GM23248 (cell line): ENCODE results near the gene ALDH1A3. TPM values are rescaled to one million over a fixed set of nuclear protein-coding genes. Genes with fewer than 3 reads are reported as not detected.

Experiments used
- DNase-seq: peaks from one replicate; pipeline ENCODE4 v3.0.0-alpha.2; 2015
- H2AFZ ChIP-seq: fragments of 200-600 bp; sonication (generic); 2 replicates; pipeline ENCODE4 v1.6.1; 2016; ENCODE audit warnings: antibody characterized with exemption
- H3F3A ChIP-seq: fragments of 200-600 bp; sonication (generic); 2 replicates; pipeline ENCODE4 v1.6.1; 2016; ENCODE audit warnings: mild to moderate bottlenecking, antibody characterized with exemption, mixed run types; ENCODE audit not compliant: insufficient read depth
- H3K27ac ChIP-seq: fragments of 200-600 bp; sonication (generic); 2 replicates; pipeline ENCODE4 v1.5.1; 2016; ENCODE audit warnings: mild to moderate bottlenecking
- H3K27me3 ChIP-seq: fragments of 200-600 bp; sonication (generic); replicated peaks from 2 replicates; pipeline ENCODE4 v1.6.1; 2016; ENCODE audit warnings: mild to moderate bottlenecking; ENCODE audit not compliant: insufficient read depth
- H3K36me3 ChIP-seq: fragments of 200-600 bp; sonication (generic); 2 replicates; pipeline ENCODE4 v1.6.1; 2016; ENCODE audit warnings: low read depth, mild to moderate bottlenecking
- H3K4me1 ChIP-seq: fragments of 200-600 bp; sonication (generic); 2 replicates; pipeline ENCODE4 v1.6.1; 2016; ENCODE audit warnings: mild to moderate bottlenecking; ENCODE audit not compliant: insufficient read depth
- H3K4me2 ChIP-seq: fragments of 200-600 bp; sonication (generic); one replicate; pipeline ENCODE4 v1.6.1; 2016; ENCODE audit warnings: mild to moderate bottlenecking; ENCODE audit not compliant: unreplicated experiment
- H3K4me3 ChIP-seq: fragments of 200-600 bp; sonication (generic); 2 replicates; pipeline ENCODE4 v1.5.1; 2016; ENCODE audit warnings: mild to moderate bottlenecking
- H3K79me2 ChIP-seq: fragments of 200-600 bp; sonication (generic); 2 replicates; pipeline ENCODE4 v1.6.1; 2016; ENCODE audit warnings: mild to moderate bottlenecking; ENCODE audit not compliant: insufficient read depth
- H3K9ac ChIP-seq: fragments of 200-600 bp; sonication (generic); 2 replicates; pipeline ENCODE4 v1.6.1; 2016; ENCODE audit warnings: mild to moderate bottlenecking
- H3K9me2 ChIP-seq: fragments of 200-600 bp; sonication (generic); 2 replicates; pipeline ENCODE4 v1.6.1; 2016; ENCODE audit warnings: mixed run types, mild to moderate bottlenecking, moderate library complexity; ENCODE audit not compliant: insufficient read depth
- H3K9me3 ChIP-seq: fragments of 200-600 bp; sonication (generic); one replicate; pipeline ENCODE4 v1.6.1; 2017; ENCODE audit warnings: low read depth
- H4K20me1 ChIP-seq: fragments of 200-600 bp; sonication (generic); 2 replicates; pipeline ENCODE4 v1.6.0; 2016; ENCODE audit not compliant: insufficient read depth
- EZH2 ChIP-seq: fragments of 200-600 bp; sonication (generic); IDR thresholded peaks from 2 replicates; pipeline ENCODE4 v1.6.1; 2018; ENCODE audit warnings: antibody characterized with exemption, mild to moderate bottlenecking; ENCODE audit not compliant: insufficient read depth, poor library complexity, severe bottlenecking
- EZH2phosphoT487 ChIP-seq: fragments of 200-600 bp; sonication (generic); IDR thresholded peaks from 2 replicates; pipeline ENCODE4 v1.6.1; 2018; ENCODE audit warnings: antibody characterized with exemption, moderate library complexity, mild to moderate bottlenecking, low read depth; ENCODE audit not compliant: insufficient read depth
- WGBS, 2 experiments: methylation state at CpG; one replicate each; pipeline ENCODE4 v1.1.6; 2015 to 2017; ENCODE audit warnings: low lambda C conversion rate in 2 of 2, low coverage in 1 of 2; ENCODE audit errors: missing lambda C conversion rate in 2 of 2; 5-methylcytosine and 5-hydroxymethylcytosine counted together
- in situ Hi-C: fragments of 300-500 bp; cut with MboI; formaldehyde crosslinking; loops from 2 replicates; pipeline ENCODE4 v1.15.0; 2020
- polyA plus RNA-seq: library from polyadenylated mRNA; unstranded; fragments of >200 nt; fragmentation: Nextera tagmentation; extraction: Ambion mirVana; gene quantifications from 2 replicates; pipeline ENCODE4 v1.2.1, GENCODE V29; 2016
- total RNA-seq: library from RNA; depleted of rRNA; stranded (reverse); fragments of >200 nt; shearing (Covaris generic); gene quantifications from 2 replicates; pipeline ENCODE4 v1.2.3, GENCODE V29; 2014

Gene ALDH1A3
- total and polyA plus RNA-seq, 2 experiments from 2014 or later = 4.8 to 9.9 TPM

GRCh38 chr15:100923076-100923475 is 43.4 kb downstream of the ALDH1A3 start:
- no peaks in the 10 kb centered on the region for H3K9me2 ChIP-seq
- WGBS, 2 experiments = 90 to 91% methylated on average over 7 of the region's 7 CpGs
- H3K9ac ChIP-seq = no peak overlapping the region
- TF ChIP-seq EZH2phosphoT487 = no peak
- TF ChIP-seq EZH2 = no peak
- H3K27me3 ChIP-seq = no peaks in the 10 kb centered on the region
- no peak for DNase-seq
- no peak overlapping the region for H3K4me3 ChIP-seq
- H3K4me1 ChIP-seq = no peaks in the 10 kb centered on the region
- H3K36me3 ChIP-seq = peaks cover 6% of the 10 kb centered on the region; the same call in 1 of the 2 replicates
- H3K9me3 ChIP-seq = no peaks in the 10 kb centered on the region
- no peak overlapping the region for H3K27ac ChIP-seq
- peaks cover 20% of the 10 kb centered on the region; the same call in 1 of the 2 replicates for H3K79me2 ChIP-seq
- no peak overlapping the region for H3K4me2 ChIP-seq
- H2AFZ ChIP-seq = no peak overlapping the region
- no peaks in the 10 kb centered on the region for H3F3A ChIP-seq
- H4K20me1 ChIP-seq = no peaks in the 10 kb centered on the region
- in situ Hi-C loops = loop anchor here (25.0 kb wide), 1 partner anchor 339 kb away; the partner anchor contains the start of gene CHSY1

- Histone ChIP-seq H2AFZ (no peak overlapping the region), H3K9me2 (no peaks in the 10 kb centered on the region), H3K27me3 (no peaks in the 10 kb centered on the region), H3K9me3 (no peaks in the 10 kb centered on the region), H3K36me3 (peaks cover 6% of the 10 kb centered on the region; the same call in 1 of the 2 replicates), H3K4me2 (no peak overlapping the region), H4K20me1 (no peaks in the 10 kb centered on the region), H3F3A (no peaks in the 10 kb centered on the region), H3K4me3 (no peak overlapping the region), H3K4me1 (no peaks in the 10 kb centered on the region), H3K9ac (no peak overlapping the region), H3K27ac (no peak overlapping the region), H3K79me2 (peaks cover 20% of the 10 kb centered on the region; the same call in 1 of the 2 replicates)
- WGBS, 2 experiments = 89 to 96% methylated on average over 5 of the region's 5 CpGs
- no peak for DNase-seq
- TF ChIP-seq EZH2phosphoT487 = no peak
- TF ChIP-seq EZH2 = no peak
- in situ Hi-C loops = loop anchor here (25.0 kb wide), 1 partner anchor 338 kb away; the partner anchor contains the start of gene CHSY1
These were observed 44.3 kb downstream of the ALDH1A3 start for GRCh38 chr15:100923902-100924301.

GRCh38 chr15:100924436-100924835 is 44.8 kb downstream of the ALDH1A3 start:
- H3K4me3 ChIP-seq = no peak overlapping the region
- no peaks in the 10 kb centered on the region for H3K4me1 ChIP-seq
- in situ Hi-C loops = loop anchor here (25.0 kb wide), 1 partner anchor 338 kb away; the partner anchor contains the start of gene CHSY1

GRCh38 chr15:100925480-100925879 is 45.8 kb downstream of the ALDH1A3 start:
- in situ Hi-C loops = no loop called here
- TF ChIP-seq EZH2phosphoT487 (no peak), EZH2 (no peak)
- no peaks in the 10 kb centered on the region for H3K4me1 ChIP-seq
- H3K27me3 ChIP-seq = no peaks in the 10 kb centered on the region
- 96 to 99% methylated on average over 8 of the region's 8 CpGs for WGBS, 2 experiments
- H2AFZ ChIP-seq = no peak overlapping the region
- H3F3A ChIP-seq = no peaks in the 10 kb centered on the region
- peaks cover 20% of the 10 kb centered on the region; the same call in 1 of the 2 replicates for H3K79me2 ChIP-seq
- no peak overlapping the region for H3K9ac ChIP-seq
- H3K27ac ChIP-seq = no peak overlapping the region
- H3K36me3 ChIP-seq = peaks cover 6% of the 10 kb centered on the region; the same call in 1 of the 2 replicates
- no peaks in the 10 kb centered on the region for H3K9me3 ChIP-seq
- H3K4me2 ChIP-seq = no peak overlapping the region
- no peaks in the 10 kb centered on the region for H4K20me1 ChIP-seq
- no peaks in the 10 kb centered on the region for H3K9me2 ChIP-seq
- DNase-seq = no peak
- H3K4me3 ChIP-seq = no peak overlapping the region

More at GRCh38 chr15:100924436-100924835, 44.8 kb downstream of the ALDH1A3 start:
- TF ChIP-seq EZH2phosphoT487 (no peak), EZH2 (no peak)
- DNase-seq = no peak
- Histone ChIP-seq H3K79me2 (peaks cover 20% of the 10 kb centered on the region; the same call in 1 of the 2 replicates), H3K27ac (no peak overlapping the region), H3K9me2 (no peaks in the 10 kb centered on the region), H2AFZ (no peak overlapping the region), H3K9me3 (no peaks in the 10 kb centered on the region), H3K36me3 (peaks cover 6% of the 10 kb centered on the region; the same call in 1 of the 2 replicates), H3F3A (no peaks in the 10 kb centered on the region), H4K20me1 (no peaks in the 10 kb centered on the region), H3K4me2 (no peak overlapping the region), H3K27me3 (no peaks in the 10 kb centered on the region), H3K9ac (no peak overlapping the region)
- WGBS, 2 experiments = 95 to 96% methylated on average over 11 of the region's 11 CpGs
